ENCODE results near the gene VSIG4. TPM values are rescaled to one million over a fixed set of nuclear protein-coding genes. Genes with fewer than 3 reads are reported as not detected.
"Not testable (repeated sequence)": the region's sequence is repeated elsewhere in the genome, so short reads cannot be mapped to it uniquely, and the experiment has no call there.

VSIG4 gene
- total RNA-seq, 1 experiment from 2014 or later, result not detected

GRCh38 chrX:65985922-65986588 lies 53.8 kb downstream of the VSIG4 start:
- peak; percentile 83 for DNase-seq (ENCODE audit: low spot score)

GRCh38 chrX:65985211-65985610 lies 54.7 kb downstream of the VSIG4 start:
- no peak for DNase-seq (ENCODE audit: low spot score)

- DNase-seq (ENCODE audit: low spot score), result not testable (repeated sequence)
These were observed 62.7 kb downstream of the VSIG4 start for GRCh38 chrX:65977161-65977560.

GRCh38 chrX:65976161-65976560 lies 63.7 kb downstream of the VSIG4 start:
- no peak for DNase-seq (ENCODE audit: low spot score)

- DNase-seq (ENCODE audit: low spot score), result not testable (repeated sequence)
These were observed 64.6 kb downstream of the VSIG4 start for GRCh38 chrX:65975161-65975751.

Other genes starting within 250 kb of the VSIG4 start
- gene HEPH, start 124.2 kb upstream of the VSIG4 start, total RNA-seq (2014; rRNA removed; shearing (Covaris generic)), result 17.7 and 22.1 TPM in 2 replicates

Data from HT-29 (cell line).